Heart right ventricle (tissue), 16 donors: ENCODE data around the gene PDILT. TPM values are rescaled to one million over a fixed set of nuclear protein-coding genes. Genes with fewer than 3 reads are reported as not detected.

Experiments used
- ATAC-seq, 8 donors: fragments of 200-7000 bp; cut with Tn5 transposase; one replicate each; pipeline ENCODE4 v1.9.1; 2020; ENCODE audit warnings: mild to moderate bottlenecking in 8 of 8, moderate library complexity in 8 of 8, moderate number of reproducible peaks in 1 of 8
- DNase-seq, 2 donors: peaks; one replicate each; pipeline ENCODE4 v3.0.0-alpha.2; 2020
- H3K27ac ChIP-seq, 10 donors: fragments of 200-600 bp; sonication (generic) in 2 of 10; one replicate each; pipeline versions ENCODE4 v1.5.0 to v1.8.0; 2020 to 2022; ENCODE audit warnings: mild to moderate bottlenecking in 3 of 10
- H3K27me3 ChIP-seq, 7 donors: fragments of 200-600 bp; one replicate each; pipeline ENCODE4 v1.8.0; 2021 to 2022; ENCODE audit warnings: mild to moderate bottlenecking in 2 of 7
- H3K36me3 ChIP-seq, 9 donors: fragments of 200-600 bp; sonication (generic) in 1 of 9; one replicate each; pipeline versions ENCODE4 v1.5.0 to v1.8.0; 2020 to 2022; ENCODE audit warnings: mild to moderate bottlenecking in 2 of 9
- H3K4me1 ChIP-seq, 9 donors: fragments of 200-600 bp; sonication (generic) in 1 of 9; one replicate each; pipeline versions ENCODE4 v1.5.0 to v1.8.0; 2020 to 2022; ENCODE audit warnings: mild to moderate bottlenecking in 4 of 9
- H3K4me3 ChIP-seq, 10 donors: fragments of 200-600 bp; sonication (generic) in 2 of 10; one replicate each; pipeline versions ENCODE4 v1.5.0 to v1.8.0; 2020 to 2022; ENCODE audit warnings: mild to moderate bottlenecking in 7 of 10, moderate library complexity in 2 of 10
- H3K9me3 ChIP-seq, 11 donors: fragments of 200-600 bp in 10 of 11; sonication (generic) in 2 of 11; one replicate each; pipeline versions ENCODE4 v1.5.0 to v1.8.0; 2013 to 2022; ENCODE audit warnings: mild to moderate bottlenecking in 2 of 11, control low read depth in 1 of 11, moderate library complexity in 1 of 11
- WGBS, 2 donors: extraction: QIAGEN DNeasy Blood & Tissue Kit; methylation state at CpG; one replicate each; pipeline ENCODE4 v1.1.7; 2013; ENCODE audit warnings: inconsistent platforms in 1 of 2; 5-methylcytosine and 5-hydroxymethylcytosine counted together
- intact Hi-C, 10 donors: fragments of 100-400 bp; cut with DNase I; formaldehyde crosslinking; loops; one replicate each; pipeline versions ENCODE4 v1.11.1 to v1.14.2; 2022
- polyA plus RNA-seq, 2 donors: library from polyadenylated mRNA; stranded (reverse); fragments of 200-250 nt; gene quantifications; one replicate each; pipeline ENCODE4 v1.2.3, GENCODE V29; 2013
- total RNA-seq, 10 donors: library from RNA; stranded (reverse); fragmentation: NEBNext Ultra II Directional in 3 of 10; extraction: Animal tissue kit (Norgen Biotek cat#: 25700) in 3 of 10; gene quantifications; one replicate each; pipeline versions ENCODE4 v1.2.1 to v1.2.4, GENCODE V29; 2021 to 2023
- TF ChIP-seq, protein P1 (sequence below), 9 donors: fragments of 200-600 bp; sonication (generic) in 2 of 9; IDR thresholded peaks; one replicate each; pipeline versions ENCODE4 v1.5.0 to v1.8.0; 2021 to 2022; ENCODE audit warnings: antibody characterized with exemption in 9 of 9, mild to moderate bottlenecking in 5 of 9, moderate library complexity in 1 of 9
- donor health status: Arrhythmogenic right ventricular cardiomyopathy.
- donor health status: ischemic (EF 13 %, LVEDD 7.1; RV severe dilation, severe dysfunction).
- donor health status: healthy with polysubstance abuse.
- donor health status: DM: no; HTN: yes; CAD: no.
- donor health status: DM: no; HTN: no; CAD: no.
- donor health status: ischemic (EF 25% LVEDD 6.9; RV normal size, moderate dysfunction).
- donor health status: ischemic (EF 25% LVEDD 5.7; RV mildly dilated, moderate dysfunction).
- donor health status: healthy.
- donor health status: DM: yes; HTN: yes; CAD: no.
- donor health status: Ischemic cardiomyopathy.
- donor health status: ischemic (EF 35%, LVEDD 5.7; RV mildly dilated, moderate dysfunction).
- donor health status: nonischemic (EF 11% LVEDD 7.7; RV severe dilation, severe dysfunction).
- donor health status: DM: yes; HTN: yes; CAD: no.
- donor health status: PGD.
- donor health status: ischemic (EF 29% LVEDD 5.4; RV normal size, mild dysfunction).
- donor health status: nonischemic (EF 23%, LVEDD 6.1; RV moderate dilation, normal function).

PDILT gene
- total and polyA plus RNA-seq, 12 donors, result not detected

- H3K36me3 ChIP-seq, result no peaks in the 10 kb centered on the region
- intact Hi-C loops, result loop anchor here in 1 of 10 donors (10.0 kb wide), 1 partner anchor 59 kb away; no protein-coding TSS in a partner anchor
- no peaks in the 10 kb centered on the region for H3K9me3 ChIP-seq
- H3K27ac ChIP-seq, result no peak overlapping the region
- no peak for DNase-seq
- TF ChIP-seq, protein P1, sequence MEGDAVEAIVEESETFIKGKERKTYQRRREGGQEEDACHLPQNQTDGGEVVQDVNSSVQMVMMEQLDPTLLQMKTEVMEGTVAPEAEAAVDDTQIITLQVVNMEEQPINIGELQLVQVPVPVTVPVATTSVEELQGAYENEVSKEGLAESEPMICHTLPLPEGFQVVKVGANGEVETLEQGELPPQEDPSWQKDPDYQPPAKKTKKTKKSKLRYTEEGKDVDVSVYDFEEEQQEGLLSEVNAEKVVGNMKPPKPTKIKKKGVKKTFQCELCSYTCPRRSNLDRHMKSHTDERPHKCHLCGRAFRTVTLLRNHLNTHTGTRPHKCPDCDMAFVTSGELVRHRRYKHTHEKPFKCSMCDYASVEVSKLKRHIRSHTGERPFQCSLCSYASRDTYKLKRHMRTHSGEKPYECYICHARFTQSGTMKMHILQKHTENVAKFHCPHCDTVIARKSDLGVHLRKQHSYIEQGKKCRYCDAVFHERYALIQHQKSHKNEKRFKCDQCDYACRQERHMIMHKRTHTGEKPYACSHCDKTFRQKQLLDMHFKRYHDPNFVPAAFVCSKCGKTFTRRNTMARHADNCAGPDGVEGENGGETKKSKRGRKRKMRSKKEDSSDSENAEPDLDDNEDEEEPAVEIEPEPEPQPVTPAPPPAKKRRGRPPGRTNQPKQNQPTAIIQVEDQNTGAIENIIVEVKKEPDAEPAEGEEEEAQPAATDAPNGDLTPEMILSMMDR (IDR thresholded peaks at IDR 0.05), result no peak
- no peak overlapping the region for H3K4me3 ChIP-seq
- peaks cover 0 to 61% (median 28%) of the 10 kb centered on the region in 7 donors for H3K27me3 ChIP-seq
- H3K4me1 ChIP-seq, result no peaks in the 10 kb centered on the region
- no peak for ATAC-seq
Observed at GRCh38 chr16:20353379-20353778, 51.2 kb downstream of the PDILT start.

- Histone ChIP-seq H3K4me3 (no peak within 1 kb of the TSS), H3K27ac (no peak within 1 kb of the TSS), H3K36me3 (no peaks in the 10 kb centered on the region), H3K27me3 (peaks cover 0 to 68% (median 36%) of the 10 kb centered on the region in 7 donors), H3K4me1 (no peaks in the 10 kb centered on the region), H3K9me3 (no peaks in the 10 kb centered on the region)
- intact Hi-C loops, result loop anchor here in 1 of 10 donors (10.0 kb wide), 1 partner anchor 58 kb away; no protein-coding TSS in a partner anchor
- no peak for ATAC-seq
- TF ChIP-seq, protein P1 (IDR thresholded peaks at IDR 0.05), result no peak
- 88 to 91% methylated on average over 2 of the region's 2 CpGs for WGBS, 2 donors
- no peak for DNase-seq
Observed at GRCh38 chr16:20352615-20353014, 51.9 kb downstream of the PDILT start, which contains the start of gene UMOD. TSS of gene UMOD (minus strand) at chr16:20352715. CDS start at chr16:20350737, 1,978 bp downstream.

GRCh38 chr16:20349615-20350014, 54.9 kb downstream of the PDILT start:
- TF ChIP-seq, protein P1 (IDR thresholded peaks at IDR 0.05), result no peak
- no peak for ATAC-seq
- Histone ChIP-seq H3K27ac (no peak overlapping the region), H3K36me3 (no peaks in the 10 kb centered on the region), H3K27me3 (peaks cover 0 to 54% (median 29%) of the 10 kb centered on the region in 7 donors), H3K4me3 (no peak overlapping the region), H3K9me3 (no peaks in the 10 kb centered on the region), H3K4me1 (no peaks in the 10 kb centered on the region)
- DNase-seq, result no peak
- WGBS, 2 donors, result 72 to 75% methylated on average over 6 of the region's 6 CpGs
- intact Hi-C loops, result loop anchor here in 1 of 10 donors (10.0 kb wide), 1 partner anchor 55 kb away; no protein-coding TSS in a partner anchor

- H3K36me3 ChIP-seq, result no peaks in the 10 kb centered on the region
- no peaks in the 10 kb centered on the region for H3K4me1 ChIP-seq
- TF ChIP-seq, protein P1 (IDR thresholded peaks at IDR 0.05), result peak in 1 of 9 donors; percentile 4
- WGBS, 2 donors, result 25% methylated on average over 77 of the region's 77 CpGs
- H3K9me3 ChIP-seq, result no peaks in the 10 kb centered on the region
- no peak overlapping the region for H3K27ac ChIP-seq
- intact Hi-C loops, result no loop called here
- DNase-seq (no peak), ATAC-seq (peak in 1 of 8 donors; percentile 41)
- H3K4me3 ChIP-seq, result no peak overlapping the region
- H3K27me3 ChIP-seq, result peaks cover 0 to 48% (median 27%) of the 10 kb centered on the region in 7 donors
Observed at GRCh38 chr16:20348365-20349185, 56.0 kb downstream of the PDILT start.
